ENCODE data around the gene JUN.
A peak's percentile ranks its signal among the peaks of the same experiment; 100 is the strongest.

The JUN gene

DNA sequence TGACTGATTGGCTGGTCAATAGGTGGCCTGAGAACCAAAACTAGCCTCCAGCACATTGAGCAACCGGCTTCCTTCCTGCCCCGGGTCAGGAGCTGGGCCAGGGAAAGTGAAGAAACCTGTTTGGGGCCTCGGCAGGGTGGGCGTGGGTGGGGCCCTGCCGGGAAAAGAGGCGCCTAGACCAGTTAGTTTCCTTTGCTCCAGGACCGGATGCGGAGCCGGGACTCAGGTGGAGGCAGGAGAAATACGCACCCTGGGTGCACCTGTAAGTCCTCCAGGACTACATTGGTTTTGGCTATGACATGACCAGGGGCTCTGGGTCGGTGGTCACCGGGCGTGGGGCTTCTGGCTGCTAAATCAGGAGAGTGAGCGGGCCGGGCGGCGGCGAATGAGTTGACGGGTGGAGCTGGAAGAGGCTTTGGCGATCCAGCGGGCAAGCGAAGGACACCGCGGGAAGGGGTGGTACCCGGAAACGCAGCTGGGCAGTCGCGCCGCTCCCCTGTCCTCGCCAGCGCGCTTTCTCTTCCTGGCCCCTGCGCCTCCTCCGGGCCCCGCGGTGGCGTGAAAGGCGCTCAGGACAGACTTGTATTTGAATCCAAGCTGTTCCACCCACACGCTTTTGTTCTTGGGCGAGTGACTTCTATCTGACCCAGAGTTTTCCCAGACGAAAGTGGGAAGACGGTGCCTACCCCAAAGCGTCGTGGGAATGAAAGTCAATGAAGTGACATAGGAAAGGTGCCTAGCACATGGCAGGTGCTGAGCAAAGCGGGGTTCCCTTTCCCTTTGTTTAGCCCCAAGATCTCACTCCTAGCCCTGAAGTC lies 30.6 kb upstream of the JUN start:
- TF ChIP-seq CREB1 (IDR thresholded peaks at IDR 0.05; ENCODE audit: low read depth) = no peak
- TF ChIP-seq, protein P1, sequence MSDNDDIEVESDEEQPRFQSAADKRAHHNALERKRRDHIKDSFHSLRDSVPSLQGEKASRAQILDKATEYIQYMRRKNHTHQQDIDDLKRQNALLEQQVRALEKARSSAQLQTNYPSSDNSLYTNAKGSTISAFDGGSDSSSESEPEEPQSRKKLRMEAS (IDR thresholded peaks at IDR 0.05) = peak; percentile 91
- TF ChIP-seq EGR1 (IDR thresholded peaks at IDR 0.05) = peak; percentile 40; the same call in 1 of the 2 replicates
- TF ChIP-seq RAD21 (IDR thresholded peaks at IDR 0.05; ENCODE audit: low read depth) = no peak; the same call in 1 of the 2 replicates
- no peak; the same call in 1 of the 2 replicates for TF ChIP-seq TCF12 (IDR thresholded peaks at IDR 0.05; ENCODE audit: low read depth)
- no peak for TF ChIP-seq FOXM1 (IDR thresholded peaks at IDR 0.05; ENCODE audit: borderline replicate concordance, low read depth)
- TF ChIP-seq EP300 (IDR thresholded peaks at IDR 0.05; ENCODE audit: borderline replicate concordance) = no peak
- TF ChIP-seq YY1 (IDR thresholded peaks at IDR 0.05; ENCODE audit: low read depth) = 0 out of 2 replicates have a peak, but pooled peaks have one; percentile 27
- TF ChIP-seq TAF1 (IDR thresholded peaks at IDR 0.05; ENCODE audit: low read depth) = peak; percentile 38; the same call in 1 of the 2 replicates
- no peak for TF ChIP-seq TEAD4 (IDR thresholded peaks at IDR 0.05)
- TF ChIP-seq NFIC (IDR thresholded peaks at IDR 0.05) = no peak
- peak; percentile 74 for TF ChIP-seq CEBPB (IDR thresholded peaks at IDR 0.05)

- TF ChIP-seq NFIC (IDR thresholded peaks at IDR 0.05) = no peak
- TF ChIP-seq CEBPB (IDR thresholded peaks at IDR 0.05) = no peak
- no peak for TF ChIP-seq REST (IDR thresholded peaks at IDR 0.05; ENCODE audit: low read depth)
- TF ChIP-seq FOXM1 (IDR thresholded peaks at IDR 0.05; ENCODE audit: borderline replicate concordance, low read depth) = no peak
- TF ChIP-seq YY1 (IDR thresholded peaks at IDR 0.05; ENCODE audit: low read depth) = no peak
- TF ChIP-seq RAD21 (IDR thresholded peaks at IDR 0.05; ENCODE audit: low read depth) = no peak
- TF ChIP-seq, protein P2, sequence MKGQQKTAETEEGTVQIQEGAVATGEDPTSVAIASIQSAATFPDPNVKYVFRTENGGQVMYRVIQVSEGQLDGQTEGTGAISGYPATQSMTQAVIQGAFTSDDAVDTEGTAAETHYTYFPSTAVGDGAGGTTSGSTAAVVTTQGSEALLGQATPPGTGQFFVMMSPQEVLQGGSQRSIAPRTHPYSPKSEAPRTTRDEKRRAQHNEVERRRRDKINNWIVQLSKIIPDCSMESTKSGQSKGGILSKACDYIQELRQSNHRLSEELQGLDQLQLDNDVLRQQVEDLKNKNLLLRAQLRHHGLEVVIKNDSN (IDR thresholded peaks at IDR 0.05) = no peak
- no peak for TF ChIP-seq TEAD4 (IDR thresholded peaks at IDR 0.05)
- TF ChIP-seq TCF12 (IDR thresholded peaks at IDR 0.05; ENCODE audit: low read depth) = no peak
- no peak for TF ChIP-seq TAF1 (IDR thresholded peaks at IDR 0.05; ENCODE audit: low read depth)
- TF ChIP-seq, protein P1 (IDR thresholded peaks at IDR 0.05) = no peak
- TF ChIP-seq EP300 (IDR thresholded peaks at IDR 0.05; ENCODE audit: borderline replicate concordance) = no peak
- TF ChIP-seq CREB1 (IDR thresholded peaks at IDR 0.05; ENCODE audit: low read depth) = no peak
Measured at GRCh38 chr1:58813801-58814200, 30.0 kb upstream of the JUN start.

GRCh38 chr1:58813361-58813760 lies 29.5 kb upstream of the JUN start:
- TF ChIP-seq, protein P2 (IDR thresholded peaks at IDR 0.05) = no peak
- TF ChIP-seq ZBTB7A (IDR thresholded peaks at IDR 0.05; ENCODE audit: low read depth) = no peak

DNA sequence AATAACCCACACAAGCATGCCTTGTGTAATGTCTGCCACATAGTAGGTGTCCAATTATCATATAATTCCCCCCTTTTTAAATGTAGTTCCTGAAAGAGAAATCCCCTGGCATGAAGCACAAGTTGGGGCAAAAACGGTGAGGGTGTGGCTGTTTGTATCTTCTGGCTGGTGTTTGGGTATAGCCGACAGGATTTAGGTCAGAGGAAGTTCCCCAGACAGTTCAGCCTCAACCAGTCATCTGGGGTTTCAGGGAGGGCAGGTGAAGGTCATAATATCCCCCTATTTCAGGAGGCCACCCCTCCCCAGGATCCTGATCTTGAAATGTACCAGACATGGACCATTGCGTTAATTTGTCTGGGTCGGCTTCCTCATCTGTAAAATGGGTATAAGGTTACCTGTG lies 29.1 kb upstream of the JUN start:
- TF ChIP-seq CREB1 (IDR thresholded peaks at IDR 0.05; ENCODE audit: low read depth) = no peak

GRCh38 chr1:58812468-58812867 lies 28.6 kb upstream of the JUN start:
- TF ChIP-seq FOXM1 (IDR thresholded peaks at IDR 0.05; ENCODE audit: borderline replicate concordance, low read depth) (no peak), RAD21 (IDR thresholded peaks at IDR 0.05; ENCODE audit: low read depth) (no peak), ZBTB7A (IDR thresholded peaks at IDR 0.05; ENCODE audit: low read depth) (no peak), REST (IDR thresholded peaks at IDR 0.05; ENCODE audit: low read depth) (no peak), NFIC (IDR thresholded peaks at IDR 0.05) (no peak), TCF12 (IDR thresholded peaks at IDR 0.05; ENCODE audit: low read depth) (no peak), EGR1 (IDR thresholded peaks at IDR 0.05) (no peak), CEBPB (IDR thresholded peaks at IDR 0.05) (no peak)
- TF ChIP-seq, protein P2 (IDR thresholded peaks at IDR 0.05) = no peak

GRCh38 chr1:58811303-58811702 lies 27.5 kb upstream of the JUN start:
- TF ChIP-seq EGR1 (IDR thresholded peaks at IDR 0.05) = no peak
- no peak for TF ChIP-seq FOXM1 (IDR thresholded peaks at IDR 0.05; ENCODE audit: borderline replicate concordance, low read depth)
- TF ChIP-seq TEAD4 (IDR thresholded peaks at IDR 0.05) = peak; percentile 10; the same call in 1 of the 2 replicates

Measured in Ishikawa (cell line).